ENCODE data around the gene PSTPIP2. TPM values are rescaled to one million over a fixed set of nuclear protein-coding genes. Genes with fewer than 3 reads are reported as not detected.
"Not testable (repeated sequence)": the region's sequence is repeated elsewhere in the genome, so short reads cannot be mapped to it uniquely, and the experiment has no call there.

Gene PSTPIP2
- total RNA-seq, 1 donor, result 21.2 TPM

- TF ChIP-seq CTCF (IDR thresholded peaks at IDR 0.05; ENCODE audit: insufficient read depth, low read depth, low read length), result no peak
- peak overlapping the region; percentile 99 for H3K4me3 ChIP-seq (ENCODE audit: low read depth, low read length)
- no peak for DNase-seq (ENCODE audit: low read depth)
Observed at GRCh38 chr18:46098616-46098933, 26.5 kb upstream of the PSTPIP2 start.

GRCh38 chr18:46097801-46098615 lies 25.9 kb upstream of the PSTPIP2 start, which contains the start of gene ATP5F1A:
TSS of gene ATP5F1A (minus strand) at chr18:46098296. CDS start at chr18:46098231, 65 bp downstream.
- peak; percentile 83 for DNase-seq (ENCODE audit: low read depth)
- H3K4me3 ChIP-seq (ENCODE audit: low read depth, low read length), result peak within 1 kb of the TSS; percentile 99
- TF ChIP-seq CTCF (IDR thresholded peaks at IDR 0.05; ENCODE audit: insufficient read depth, low read depth, low read length), result peak; percentile 3

GRCh38 chr18:46097431-46097800 lies 25.4 kb upstream of the PSTPIP2 start:
- no peak for TF ChIP-seq CTCF (IDR thresholded peaks at IDR 0.05; ENCODE audit: insufficient read depth, low read depth, low read length)
- no peak for DNase-seq (ENCODE audit: low read depth)
- peak overlapping the region; percentile 99 for H3K4me3 ChIP-seq (ENCODE audit: low read depth, low read length)

GRCh38 chr18:46096651-46097300 lies 24.7 kb upstream of the PSTPIP2 start:
- DNase-seq (ENCODE audit: low read depth), result peak; percentile 33

GRCh38 chr18:46095532-46095931 lies 23.5 kb upstream of the PSTPIP2 start:
- DNase-seq (ENCODE audit: low read depth), result no peak
- H3K4me3 ChIP-seq (ENCODE audit: low read depth, low read length), result peak overlapping the region; percentile 7
- no peak for TF ChIP-seq CTCF (IDR thresholded peaks at IDR 0.05; ENCODE audit: insufficient read depth, low read depth, low read length)

More at GRCh38 chr18:46096651-46097300, 24.7 kb upstream of the PSTPIP2 start:
- TF ChIP-seq CTCF (IDR thresholded peaks at IDR 0.05; ENCODE audit: insufficient read depth, low read depth, low read length), result no peak
- H3K4me3 ChIP-seq (ENCODE audit: low read depth, low read length), result peak overlapping the region; percentile 99

GRCh38 chr18:46088501-46088900 lies 16.4 kb upstream of the PSTPIP2 start:
- DNase-seq (ENCODE audit: low read depth), result peak; percentile 96
- H3K4me3 ChIP-seq (ENCODE audit: low read depth, low read length), result not testable (repeated sequence)

GRCh38 chr18:46084431-46084830 lies 12.4 kb upstream of the PSTPIP2 start:
- TF ChIP-seq CTCF (IDR thresholded peaks at IDR 0.05; ENCODE audit: insufficient read depth, low read depth, low read length), result no peak
- DNase-seq (ENCODE audit: low read depth), result no peak
- no peak overlapping the region for H3K4me3 ChIP-seq (ENCODE audit: low read depth, low read length)

Data from fibroblast of villous mesenchyme (primary cell).